ENCODE measurements around the gene USB1.

Gene USB1

DNA sequence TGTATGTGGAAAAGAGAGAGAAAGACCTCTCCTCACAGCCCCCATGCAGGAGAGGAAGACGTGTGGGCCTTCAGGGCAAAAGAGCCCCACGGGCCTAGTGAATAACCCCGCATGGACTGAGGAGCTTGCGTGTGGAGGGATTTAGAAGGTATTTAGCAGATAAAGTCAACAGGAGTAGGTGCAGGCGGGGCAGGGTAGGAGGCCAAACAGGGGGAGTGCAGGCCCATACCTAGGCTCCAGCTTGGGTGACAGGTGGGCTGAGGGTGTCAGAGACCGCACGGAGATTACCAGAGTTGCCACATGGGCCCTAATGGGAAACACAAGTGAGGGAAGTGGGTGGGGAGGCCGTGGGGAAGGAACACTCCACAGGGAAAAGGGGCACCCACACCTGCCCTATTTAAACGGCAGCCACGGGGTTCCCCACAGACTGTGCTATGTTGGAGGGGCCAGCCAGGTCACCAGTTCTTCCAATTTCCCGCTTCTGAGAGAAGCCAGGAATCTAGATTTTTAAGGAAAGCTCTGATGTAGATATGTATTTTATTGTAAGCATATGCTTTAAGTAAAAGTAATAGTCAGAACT is 22.1 kb upstream of the USB1 start (continued):
- peak; percentile 40; the same call in 1 of the 2 replicates for TF ChIP-seq EGR2 (tag by site-specific recombination; IDR thresholded peaks at IDR 0.05; ENCODE audit: low read depth)
- no peak for TF ChIP-seq ZBTB8A (tag by site-specific recombination; IDR thresholded peaks at IDR 0.05)
- TF ChIP-seq ZNF292 (tag by site-specific recombination; IDR thresholded peaks at IDR 0.05; ENCODE audit: borderline replicate concordance, low read depth): no peak
- TF ChIP-seq ZNF146 (tag by site-specific recombination; IDR thresholded peaks at IDR 0.05): no peak

DNA sequence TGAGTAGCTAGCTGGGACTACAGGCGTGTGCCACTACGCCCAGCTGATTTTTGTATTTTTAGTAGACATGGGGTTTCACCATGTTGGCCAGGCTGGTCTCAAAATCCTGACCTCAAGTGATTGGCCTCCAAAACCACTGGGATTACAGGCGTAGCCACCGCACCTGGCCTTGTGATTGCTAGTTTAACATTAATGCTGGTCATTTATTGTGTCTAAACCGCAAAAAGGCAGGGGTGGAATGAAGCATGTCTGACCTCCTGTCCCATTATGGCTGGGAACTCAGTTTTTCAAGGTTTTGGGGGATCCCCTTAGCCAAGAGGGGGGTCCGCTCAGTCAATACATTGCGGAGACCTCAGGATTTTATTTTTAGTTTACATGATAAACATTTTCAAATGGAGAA is 19.6 kb upstream of the USB1 start:
- H3K4me1 ChIP-seq (ENCODE audit: control insufficient read depth, insufficient read depth, low read length): no peaks in the 10 kb centered on the region; the same call in 1 of the 2 replicates
- H3K4me3 ChIP-seq (ENCODE audit: low read depth, low read length): no peak overlapping the region
- ChIA-PET POLR2A (interaction anchor here (0.6 kb wide), 1 partner anchor 118 kb away, joined by 5 read pairs; no protein-coding TSS in a partner anchor), CTCF (interaction anchor here (0.7 to 1.6 kb wide), 2 partner anchors 9 to 19 kb away, joined by 3 read pairs; partner anchors contain the start of gene ZNF319)
- no peaks in the 10 kb centered on the region for H3K36me3 ChIP-seq (ENCODE audit: control insufficient read depth in 2 of 2, insufficient read depth in 1 of 2, low read length in 2 of 2)
- no peaks in the 10 kb centered on the region for H3K9me3 ChIP-seq (ENCODE audit: control insufficient read depth, insufficient read depth, low read depth, low read length)
- TF ChIP-seq ZNF843 (tag by site-specific recombination; IDR thresholded peaks at IDR 0.05): no peak
- no peak for TF ChIP-seq ZNF707 (tag by site-specific recombination; IDR thresholded peaks at IDR 0.05)
- no peak for TF ChIP-seq ZNF311 (tag by site-specific recombination; IDR thresholded peaks at IDR 0.05; ENCODE audit: borderline replicate concordance)
- TF ChIP-seq ZBTB1 (tag by site-specific recombination; IDR thresholded peaks at IDR 0.05): no peak
- no peak for TF ChIP-seq ZNF791 (tag by site-specific recombination; IDR thresholded peaks at IDR 0.05)
- TF ChIP-seq ZNF747 (tag by site-specific recombination; IDR thresholded peaks at IDR 0.05): no peak
- TF ChIP-seq TCF7L2 (IDR thresholded peaks at IDR 0.05; ENCODE audit: borderline replicate concordance, low read depth, low read length): no peak
- no peak overlapping the region for H3K27ac ChIP-seq (ENCODE audit: extremely low read depth, low read depth, low read length)

DNA sequence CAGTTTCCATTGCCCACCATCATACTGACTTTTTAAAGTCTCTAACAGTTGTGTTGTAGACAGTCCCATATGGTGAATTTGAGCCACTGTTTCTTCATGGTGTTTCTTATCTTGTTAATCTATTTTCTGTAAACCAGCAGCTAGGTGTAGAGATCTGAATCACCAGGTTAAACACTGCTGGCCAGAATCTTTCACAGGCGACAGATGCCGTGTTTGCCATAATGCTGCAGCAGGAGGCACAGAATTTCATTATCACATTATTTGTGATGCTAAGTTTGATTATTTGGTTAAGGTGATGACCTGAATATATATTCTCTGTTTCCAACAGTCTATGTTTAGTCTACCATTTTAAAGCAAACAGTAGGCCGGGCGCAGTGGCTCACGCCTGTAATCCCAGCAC is 18.8 kb upstream of the USB1 start:
- no peak overlapping the region for H3K4me3 ChIP-seq (ENCODE audit: low read depth, low read length)
- no peaks in the 10 kb centered on the region for H3K9me3 ChIP-seq (ENCODE audit: control insufficient read depth, insufficient read depth, low read depth, low read length)
- no peak overlapping the region for H3K27ac ChIP-seq (ENCODE audit: extremely low read depth, low read depth, low read length)
- no peaks in the 10 kb centered on the region; the same call in 1 of the 2 replicates for H3K4me1 ChIP-seq (ENCODE audit: control insufficient read depth, insufficient read depth, low read length)
- H3K36me3 ChIP-seq (ENCODE audit: control insufficient read depth in 2 of 2, insufficient read depth in 1 of 2, low read length in 2 of 2): no peaks in the 10 kb centered on the region
- CTCF ChIA-PET: interaction anchor here (1.6 kb wide), 1 partner anchor 18 kb away, joined by 3 read pairs; the partner anchor contains the start of gene ZNF319
- POLR2A ChIA-PET: no interaction called here
- TF ChIP-seq ZIC2 (tag by site-specific recombination; IDR thresholded peaks at IDR 0.05): no peak

DNA sequence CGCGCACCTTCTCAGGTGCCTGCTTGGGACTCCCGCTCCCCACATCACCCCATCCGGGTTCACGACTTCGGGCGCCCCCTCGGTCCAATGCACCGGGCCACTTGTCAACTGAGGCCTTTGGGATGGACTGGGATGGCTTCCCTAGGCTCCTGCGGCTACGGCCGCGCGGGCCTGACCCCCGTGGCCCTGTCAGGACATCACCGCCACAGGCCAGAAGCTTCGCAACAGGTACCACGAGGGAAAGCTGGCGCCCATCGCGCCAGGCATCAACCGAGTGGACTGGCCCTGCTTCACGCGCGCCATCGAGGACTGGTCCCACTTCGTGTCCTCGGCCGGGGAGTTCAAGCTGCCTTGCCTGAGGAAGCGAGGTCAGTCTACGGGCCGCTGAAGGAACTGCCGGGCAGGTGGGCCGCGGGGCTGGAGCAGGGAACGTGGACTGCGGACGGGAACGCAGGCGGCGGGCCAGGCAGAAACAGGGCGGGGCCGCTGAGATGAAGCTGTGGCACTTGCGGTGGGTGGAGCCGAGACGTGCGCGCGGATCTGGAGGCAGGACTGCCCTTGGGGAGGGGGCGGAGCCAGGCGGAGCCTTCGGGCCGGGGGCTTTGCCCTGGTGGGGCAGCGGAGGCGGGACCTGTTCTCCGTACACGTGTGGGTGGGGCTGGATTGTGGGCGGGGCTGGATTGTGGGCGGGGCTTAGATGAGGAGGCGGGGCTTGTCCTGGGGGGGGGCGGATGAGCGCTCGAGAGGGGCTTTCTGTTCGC is 16.6 kb upstream of the USB1 start:
- no peaks in the 10 kb centered on the region; the same call in 1 of the 2 replicates for H3K4me1 ChIP-seq (ENCODE audit: control insufficient read depth, insufficient read depth, low read length)
- H3K36me3 ChIP-seq (ENCODE audit: control insufficient read depth in 2 of 2, insufficient read depth in 1 of 2, low read length in 2 of 2): no peaks in the 10 kb centered on the region
- H3K4me3 ChIP-seq (ENCODE audit: low read depth, low read length): peak overlapping the region; percentile 32
- CTCF ChIA-PET: interaction anchor here (0.6 kb wide), 2 partner anchors 152 to 399 kb away, joined by 4 to 5 read pairs; no protein-coding TSS in a partner anchor
- H3K9me3 ChIP-seq (ENCODE audit: control insufficient read depth, insufficient read depth, low read depth, low read length): no peaks in the 10 kb centered on the region
- POLR2A ChIA-PET: interaction anchor here (0.6 to 1.2 kb wide), 2 partner anchors 9 to 341 kb away, joined by 4 read pairs; no protein-coding TSS in a partner anchor
- no peak overlapping the region for H3K27ac ChIP-seq (ENCODE audit: extremely low read depth, low read depth, low read length)
- TF ChIP-seq ZNF341 (tag by site-specific recombination; IDR thresholded peaks at IDR 0.05; ENCODE audit: low read depth) (no peak), ZBTB7A (tag by site-specific recombination; IDR thresholded peaks at IDR 0.05; ENCODE audit: low read depth) (no peak), ZNF138 (tag by site-specific recombination; IDR thresholded peaks at IDR 0.05; ENCODE audit: borderline replicate concordance) (no peak), GLIS2 (tag by site-specific recombination; IDR thresholded peaks at IDR 0.05) (no peak), ZNF266 (tag by site-specific recombination; IDR thresholded peaks at IDR 0.05; ENCODE audit: low read depth) (no peak), ZNF157 (tag by site-specific recombination; IDR thresholded peaks at IDR 0.05) (no peak), SP7 (tag by site-specific recombination; IDR thresholded peaks at IDR 0.05) (no peak), KLF1 (tag by site-specific recombination; IDR thresholded peaks at IDR 0.05) (peak; percentile 71), ZNF214 (tag by site-specific recombination; IDR thresholded peaks at IDR 0.05; ENCODE audit: borderline replicate concordance) (no peak), OVOL3 (tag by site-specific recombination; IDR thresholded peaks at IDR 0.05) (no peak), ZNF777 (tag by site-specific recombination; IDR thresholded peaks at IDR 0.05; ENCODE audit: borderline replicate concordance) (no peak), ZNF366 (tag by site-specific recombination; conservative IDR thresholded peaks at IDR 0.05) (no peak), ZFP69B (tag by site-specific recombination; IDR thresholded peaks at IDR 0.05) (no peak), KLF7 (tag by site-specific recombination; IDR thresholded peaks at IDR 0.05; ENCODE audit: borderline replicate concordance) (no peak), ZNF404 (tag by site-specific recombination; IDR thresholded peaks at IDR 0.05) (no peak), ZNF501 (tag by site-specific recombination; IDR thresholded peaks at IDR 0.05) (no peak), HOXC10 (CRISPR knock-in tag; IDR thresholded peaks at IDR 0.05) (no peak)
- TF ChIP-seq, protein P1, sequence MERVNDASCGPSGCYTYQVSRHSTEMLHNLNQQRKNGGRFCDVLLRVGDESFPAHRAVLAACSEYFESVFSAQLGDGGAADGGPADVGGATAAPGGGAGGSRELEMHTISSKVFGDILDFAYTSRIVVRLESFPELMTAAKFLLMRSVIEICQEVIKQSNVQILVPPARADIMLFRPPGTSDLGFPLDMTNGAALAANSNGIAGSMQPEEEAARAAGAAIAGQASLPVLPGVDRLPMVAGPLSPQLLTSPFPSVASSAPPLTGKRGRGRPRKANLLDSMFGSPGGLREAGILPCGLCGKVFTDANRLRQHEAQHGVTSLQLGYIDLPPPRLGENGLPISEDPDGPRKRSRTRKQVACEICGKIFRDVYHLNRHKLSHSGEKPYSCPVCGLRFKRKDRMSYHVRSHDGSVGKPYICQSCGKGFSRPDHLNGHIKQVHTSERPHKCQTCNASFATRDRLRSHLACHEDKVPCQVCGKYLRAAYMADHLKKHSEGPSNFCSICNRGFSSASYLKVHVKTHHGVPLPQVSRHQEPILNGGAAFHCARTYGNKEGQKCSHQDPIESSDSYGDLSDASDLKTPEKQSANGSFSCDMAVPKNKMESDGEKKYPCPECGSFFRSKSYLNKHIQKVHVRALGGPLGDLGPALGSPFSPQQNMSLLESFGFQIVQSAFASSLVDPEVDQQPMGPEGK (tag by site-specific recombination; IDR thresholded peaks at IDR 0.05): peak; percentile 73

All from HEK293 (cell line).